Colon (tissue), 2 donors: ENCODE data around the gene USP6NL.

Experiments
- FAIRE-seq: peaks from 2 replicates; lab custom pipeline; 2012; peaks lifted over from hg19 to GRCh38; lab: Jason Lieb, UNC
- donor health status: control.
- donor health status: control.

The USP6NL gene

DNA sequence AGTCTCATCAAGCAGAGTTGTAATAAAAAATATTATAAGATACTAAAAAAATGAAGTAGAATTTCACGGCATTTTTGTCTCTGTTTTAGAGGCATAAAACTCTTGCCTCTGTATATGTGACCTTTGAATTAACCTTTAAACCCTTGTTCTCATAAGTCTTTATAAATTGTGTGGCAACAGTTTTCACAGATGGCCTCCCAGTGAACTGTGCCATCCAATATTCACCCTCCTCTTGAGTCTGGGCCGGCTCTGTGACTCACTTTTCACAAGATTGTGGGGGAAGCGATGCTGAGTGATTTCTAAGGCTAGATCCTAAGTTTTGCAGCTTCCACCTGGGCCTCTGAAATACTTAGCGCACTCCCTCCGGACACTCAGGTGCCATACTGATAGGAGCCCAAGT, 4.6 kb upstream of the USP6NL start:
- FAIRE-seq: no peak

DNA sequence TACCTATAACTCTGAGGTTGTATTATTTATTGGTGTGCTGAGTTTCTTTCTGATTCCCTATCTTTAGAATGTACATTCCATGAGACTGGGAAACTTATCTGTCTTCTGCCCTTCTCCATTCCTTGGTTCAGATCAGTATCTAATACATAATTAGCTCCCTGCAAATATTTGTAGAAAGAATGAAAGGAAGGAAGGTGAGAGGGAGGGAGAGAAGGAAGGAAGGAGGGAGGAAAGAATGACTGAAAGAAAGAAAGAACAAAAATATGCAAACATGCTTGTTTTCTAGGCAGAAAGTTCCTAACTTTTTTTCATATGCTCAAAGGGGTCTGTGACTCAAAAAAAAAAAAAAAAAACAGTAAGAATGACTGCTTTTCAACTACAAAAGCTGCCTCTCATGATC, 3.9 kb upstream of the USP6NL start:
- FAIRE-seq: no peak

DNA sequence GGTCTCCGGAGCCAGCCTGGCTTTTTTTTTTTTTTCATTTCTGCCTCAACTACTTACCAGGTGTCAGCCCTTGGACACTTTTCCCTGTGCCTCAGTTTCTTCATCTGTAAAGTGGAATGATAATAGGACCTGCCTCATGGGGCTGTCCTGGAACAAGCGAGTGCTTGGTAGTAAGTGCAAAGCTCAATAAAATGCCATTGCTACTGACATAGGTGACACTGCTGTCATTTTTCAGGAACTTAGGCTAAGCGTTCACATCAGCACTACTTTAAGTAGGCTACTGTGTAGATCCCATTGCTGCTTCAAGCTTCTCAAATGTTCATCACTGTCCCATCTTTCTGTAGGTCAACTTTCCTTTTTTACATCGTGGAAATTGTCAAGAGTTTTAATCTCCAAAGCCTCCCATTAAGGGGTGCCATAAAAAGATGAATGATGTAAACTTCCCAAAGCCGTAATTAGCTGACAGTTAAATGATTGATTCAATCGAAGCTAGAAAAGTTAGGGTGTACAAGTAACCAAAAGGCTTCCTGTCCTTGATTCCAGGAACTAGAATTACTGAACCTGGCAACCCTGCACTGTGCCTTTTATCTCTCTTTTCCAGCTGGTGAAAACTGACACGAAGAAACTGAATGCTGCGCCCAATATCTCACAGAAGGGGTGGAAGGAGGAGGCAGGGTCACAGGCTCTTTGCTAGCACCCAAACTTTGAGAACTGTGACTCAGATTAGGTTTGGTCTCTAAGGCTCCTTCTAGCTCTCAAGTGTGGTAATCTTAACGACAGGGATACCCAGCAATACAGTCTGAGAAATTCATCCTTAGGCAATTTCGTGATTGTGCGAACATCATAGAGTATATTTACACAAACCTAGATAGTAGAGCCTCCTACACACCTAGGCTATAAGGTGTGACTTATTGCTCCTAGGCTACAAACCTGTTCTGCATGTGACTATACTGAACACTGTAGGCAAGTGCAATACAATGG, 861 bp upstream of the USP6NL start:
- FAIRE-seq: no peak

DNA sequence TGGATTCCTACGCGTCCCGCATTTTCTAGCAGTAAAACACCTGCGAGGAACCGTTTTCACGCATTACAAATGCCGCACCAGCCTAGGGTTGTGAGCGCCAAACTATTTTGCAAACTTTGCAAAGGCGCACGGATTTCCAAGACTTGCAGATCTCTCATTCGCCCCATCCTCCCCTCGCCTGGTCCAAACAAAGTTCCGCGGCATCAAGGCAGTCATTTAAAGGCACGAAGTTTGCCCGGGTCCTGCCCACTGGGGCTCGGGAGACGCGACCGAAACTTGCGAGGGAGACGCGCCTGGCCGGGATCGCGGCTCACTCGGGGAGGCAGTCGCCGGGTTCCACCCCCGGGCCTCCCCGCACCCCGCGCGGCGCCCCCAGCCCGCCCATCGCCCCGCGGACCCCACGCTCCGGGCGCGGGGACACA, 613 bp downstream of the USP6NL start:
- no peak for FAIRE-seq

DNA sequence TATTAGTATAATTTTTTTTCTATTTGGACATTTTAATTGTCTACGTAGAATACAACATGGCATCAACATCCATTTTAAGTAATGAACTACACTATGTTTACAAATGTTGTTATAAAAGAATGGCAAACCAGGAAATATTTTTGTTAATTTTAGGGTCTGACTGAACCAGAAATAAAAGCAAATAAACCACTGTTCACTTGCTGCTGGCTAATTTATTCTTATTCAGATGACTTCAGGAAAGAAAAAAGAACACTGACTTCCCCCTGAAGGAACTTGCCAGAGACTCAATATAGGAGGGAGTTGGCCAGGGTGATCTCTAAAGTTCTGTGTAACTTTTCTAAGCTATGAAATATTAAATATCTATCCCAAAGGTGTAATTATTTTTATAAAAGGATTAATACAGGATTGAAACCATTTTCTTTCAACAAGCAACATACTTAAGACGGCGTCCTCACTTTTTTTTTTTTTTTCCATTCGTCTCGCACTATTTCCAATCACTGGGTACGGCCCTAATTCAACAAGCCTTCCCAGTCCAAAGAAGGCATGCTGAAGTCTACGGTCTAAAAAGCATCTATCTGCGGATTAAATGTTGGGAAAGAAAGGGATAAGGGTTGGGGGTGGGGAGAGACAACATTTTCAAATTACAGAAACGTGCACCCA, 1.2 kb downstream of the USP6NL start:
- no peak for FAIRE-seq

DNA sequence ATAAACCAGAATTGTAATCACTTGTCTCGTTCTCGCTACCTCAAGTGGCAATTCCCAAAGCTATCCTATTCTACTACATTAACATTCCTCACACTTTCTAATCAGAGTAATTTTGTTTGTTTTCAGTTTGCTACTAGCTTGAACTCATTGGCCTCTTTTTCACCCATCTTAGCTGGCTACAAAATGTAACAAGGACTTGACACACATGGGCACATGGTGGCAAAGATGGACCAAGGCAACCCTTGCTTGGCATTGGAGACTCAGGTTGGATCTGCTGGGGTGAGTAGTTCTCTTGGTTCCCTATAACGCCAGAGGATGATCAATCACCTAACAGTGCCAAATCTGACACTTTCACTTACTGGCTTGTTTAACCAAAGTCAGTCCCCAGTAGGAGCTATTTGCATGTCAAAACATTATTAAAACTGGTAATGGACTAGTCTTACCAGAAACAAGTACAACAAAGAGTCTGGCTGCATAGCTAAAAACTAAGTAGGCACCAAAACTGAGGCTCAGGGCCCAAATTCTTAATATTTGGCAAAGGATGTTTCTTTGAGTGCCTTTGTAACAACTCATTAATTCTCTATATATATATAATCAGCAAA, 1.9 kb downstream of the USP6NL start:
- no peak for FAIRE-seq

DNA sequence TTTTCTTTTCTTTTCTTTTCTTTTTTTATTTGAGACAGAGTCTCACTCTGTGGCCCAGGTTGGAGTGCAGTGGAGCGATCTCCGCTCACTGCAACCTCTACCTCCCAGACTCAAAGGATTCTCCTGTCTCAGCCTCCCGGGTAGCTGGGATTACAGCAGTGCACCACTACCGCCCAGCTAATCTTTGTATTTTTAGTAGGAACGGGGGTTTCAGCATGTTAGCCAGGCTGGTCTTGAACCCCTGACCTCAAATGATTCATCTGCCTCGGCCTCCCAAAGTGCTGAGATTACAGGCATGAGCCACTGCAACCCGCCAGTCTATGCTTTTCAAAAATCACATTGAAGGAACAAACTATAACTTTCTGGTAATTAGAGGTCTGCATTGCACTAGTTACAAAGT, 2.4 kb downstream of the USP6NL start:
- FAIRE-seq: no peak

DNA sequence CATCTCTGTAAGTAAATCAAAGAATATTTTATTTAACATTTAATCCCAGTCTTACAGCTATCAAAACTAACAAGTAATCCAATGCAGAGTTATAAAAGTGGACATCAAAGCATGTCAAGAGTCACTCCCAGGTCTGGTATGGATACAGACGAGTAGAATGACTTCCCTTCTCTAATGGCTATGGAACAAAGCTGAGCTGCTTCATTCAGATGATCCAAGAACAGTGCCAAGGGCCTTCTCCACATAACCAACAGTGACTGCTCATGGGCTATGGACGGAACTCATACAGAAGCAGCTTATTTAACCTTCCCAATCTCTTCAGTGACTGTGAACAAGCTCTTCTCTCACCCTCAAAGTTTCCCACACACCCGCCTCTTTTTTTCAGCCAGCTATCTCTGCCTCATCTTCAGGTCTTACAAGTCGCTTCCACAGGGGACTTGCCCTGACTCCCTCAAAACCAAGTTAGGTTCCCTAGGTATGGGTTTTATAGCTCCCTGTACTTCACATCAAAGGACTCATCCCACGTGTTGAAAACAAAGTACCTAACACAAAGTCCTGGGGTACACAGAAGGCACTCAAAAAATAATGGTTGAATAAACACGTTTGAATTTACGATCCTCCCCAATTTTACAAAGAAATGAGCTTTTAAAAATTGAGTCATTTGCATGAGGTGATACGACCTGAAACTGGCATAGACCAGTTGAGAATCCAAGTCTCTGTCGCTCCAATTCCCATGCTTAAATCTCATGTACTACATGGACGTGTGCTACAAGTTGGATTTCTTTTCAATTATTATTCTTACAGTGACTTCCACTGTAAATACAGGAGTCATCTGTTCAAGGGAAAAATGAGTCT, 3.1 kb downstream of the USP6NL start:
- FAIRE-seq: no peak

DNA sequence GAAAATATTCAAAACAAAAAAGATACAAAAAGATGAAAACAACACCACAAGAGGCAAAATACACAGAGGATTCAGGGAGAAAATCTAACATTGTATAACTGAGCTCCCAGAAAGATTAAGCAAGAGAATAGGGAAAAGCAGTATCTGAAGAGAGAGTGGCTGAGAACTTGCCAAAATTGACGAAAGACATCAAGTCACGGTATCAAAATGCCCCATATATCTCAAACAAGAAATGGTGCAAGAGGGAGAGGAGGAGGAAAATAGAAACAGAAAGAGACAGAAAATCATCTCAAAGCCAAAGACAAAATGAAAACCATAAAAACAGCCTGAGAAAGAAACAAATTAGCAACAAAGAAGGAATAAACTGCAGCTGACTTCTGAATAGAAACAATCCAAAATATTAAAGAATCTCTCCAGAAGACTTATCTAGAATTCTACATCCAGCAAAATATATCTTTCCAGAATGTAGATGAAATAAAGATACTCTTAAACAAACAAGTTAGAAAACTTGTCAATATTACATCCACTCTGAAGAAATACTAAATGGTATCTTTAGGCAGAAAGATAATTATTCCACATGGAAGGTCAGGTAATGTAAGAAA, 5.5 kb downstream of the USP6NL start:
- FAIRE-seq: no peak

DNA sequence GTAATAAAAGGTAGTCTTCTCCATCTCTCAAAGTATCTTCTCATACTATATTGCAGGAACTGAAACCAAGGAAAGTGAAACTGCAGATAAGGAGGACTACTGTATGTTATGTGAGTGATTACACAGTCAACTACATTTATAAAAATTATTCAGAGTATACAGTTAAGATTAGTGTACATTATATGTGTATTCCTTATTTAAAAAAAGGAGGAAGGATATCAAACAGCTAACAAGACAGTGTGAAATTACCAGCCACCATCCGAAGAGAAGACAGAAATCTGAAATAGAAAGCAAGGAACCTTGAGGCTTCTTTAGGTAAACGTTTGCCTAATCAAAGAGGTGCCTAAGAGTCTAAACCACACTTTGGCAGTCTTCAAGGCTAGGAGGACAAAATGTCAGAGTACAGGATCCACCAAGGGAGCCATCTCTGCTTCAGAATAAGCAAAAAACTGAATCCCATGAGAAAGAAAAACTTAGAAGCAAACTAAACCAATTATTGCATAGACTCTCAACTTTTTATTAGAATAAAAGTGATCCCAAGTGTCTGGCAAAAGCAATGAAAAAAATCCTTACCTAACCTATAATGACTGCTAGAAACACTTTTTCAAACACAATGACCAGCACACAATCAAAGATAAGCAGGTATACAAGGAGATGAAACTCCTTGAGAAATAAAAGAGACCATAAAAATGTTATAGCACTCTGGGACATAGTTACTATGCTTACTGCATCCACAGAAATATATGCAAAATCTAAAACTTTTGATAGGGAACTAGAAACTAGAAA, 6.4 kb downstream of the USP6NL start:
- peak; percentile 38 for FAIRE-seq

DNA sequence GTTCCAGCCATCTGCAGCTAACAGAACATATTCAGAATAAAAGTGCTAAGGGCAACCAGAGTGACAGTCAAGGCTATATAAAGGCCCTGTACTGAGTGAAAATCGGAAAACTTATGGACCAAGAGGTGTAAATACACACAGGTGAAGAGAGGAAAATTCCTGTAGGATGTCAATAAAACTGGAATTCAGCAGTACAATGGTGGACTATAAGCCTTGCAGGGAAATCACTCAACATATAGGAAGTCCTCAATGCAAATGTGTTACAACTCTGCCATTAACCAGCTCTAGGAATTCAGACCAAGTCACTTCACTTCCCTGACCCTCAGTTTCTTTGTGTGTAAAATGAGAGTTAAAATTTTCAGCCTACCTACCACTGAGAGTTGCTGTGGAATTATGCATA, 7.7 kb downstream of the USP6NL start:
- no peak for FAIRE-seq

DNA sequence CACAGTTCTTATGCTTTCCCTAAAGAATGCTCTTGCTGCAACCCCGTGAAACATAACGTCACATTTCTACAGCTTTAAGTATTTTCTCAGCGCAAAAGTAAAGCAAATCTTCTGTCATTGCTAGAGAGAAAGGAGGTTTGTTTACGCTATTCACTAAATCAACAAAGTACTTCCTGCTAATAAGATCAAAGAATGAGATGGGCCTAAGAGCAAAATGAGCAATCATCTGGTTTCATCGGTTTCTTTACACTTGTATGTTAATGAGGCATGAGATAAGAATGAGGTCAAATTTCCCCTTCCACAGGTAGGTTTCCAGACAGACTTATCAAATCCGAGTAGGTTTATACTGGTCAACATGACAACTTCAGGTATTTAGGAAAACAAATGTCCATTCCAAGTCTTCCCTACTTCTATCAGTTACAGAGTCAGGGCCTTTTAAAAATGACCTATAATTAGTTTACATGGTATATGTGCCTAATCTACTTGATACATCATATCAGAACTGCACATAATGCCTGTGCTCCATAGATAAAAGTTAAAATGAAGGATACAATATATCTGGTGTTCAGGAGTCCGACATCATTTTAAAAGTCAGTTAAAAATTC, 8.4 kb downstream of the USP6NL start:
- no peak for FAIRE-seq

DNA sequence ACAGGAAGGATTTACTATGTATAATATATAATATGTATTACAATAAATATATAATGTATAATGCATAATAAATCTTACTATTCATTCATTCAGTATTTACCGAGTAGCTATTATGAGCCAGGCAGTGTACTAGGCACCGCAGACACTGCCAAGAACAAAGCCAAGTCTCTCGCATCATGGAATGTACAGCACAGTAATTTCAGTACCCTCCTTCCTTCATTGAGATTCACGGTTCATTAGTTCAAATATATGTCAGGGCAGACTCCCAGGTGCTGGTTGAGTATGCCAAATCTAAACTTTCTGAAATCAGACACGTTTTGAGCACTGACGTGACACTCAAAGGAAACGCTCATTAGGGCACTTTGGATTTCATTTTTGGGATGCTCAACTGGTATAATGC, 9.1 kb downstream of the USP6NL start:
- no peak for FAIRE-seq

DNA sequence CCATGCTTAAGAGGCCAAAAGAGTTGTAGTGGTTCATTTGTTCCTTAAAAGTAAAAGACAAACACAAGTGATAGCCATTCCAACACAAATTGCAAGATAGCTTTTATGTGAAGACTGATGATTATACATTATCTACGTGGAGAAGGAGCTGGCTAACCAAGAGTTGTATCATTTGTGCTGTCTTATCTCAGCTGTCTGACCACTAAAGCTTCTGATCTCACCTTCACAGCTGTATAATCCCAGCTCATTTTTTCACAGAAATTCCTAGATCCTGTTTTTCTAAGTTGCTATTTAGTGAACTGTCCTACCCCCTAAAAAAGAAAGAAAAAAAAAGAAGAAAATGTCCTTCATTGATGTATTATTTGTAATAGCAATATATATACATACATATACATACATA, 9.8 kb downstream of the USP6NL start:
- FAIRE-seq: no peak

DNA sequence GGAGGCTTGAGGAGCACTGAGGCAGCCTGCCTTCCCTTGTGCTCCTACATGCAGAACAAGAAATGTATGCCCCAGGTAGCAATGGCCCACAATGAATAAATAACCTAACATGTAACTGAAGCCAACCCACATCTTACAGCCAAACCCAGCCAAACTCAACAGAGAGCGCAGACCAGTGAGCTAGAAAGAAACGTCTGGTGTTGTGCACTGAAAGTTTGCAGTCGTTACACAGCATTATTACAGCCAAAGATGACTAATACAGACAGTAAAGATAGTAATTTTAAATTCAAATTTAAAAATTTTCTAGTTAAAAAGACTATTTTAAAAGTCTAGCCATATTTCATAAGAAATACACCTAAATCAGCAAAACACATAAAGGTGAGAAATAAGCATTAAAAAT, 11.2 kb downstream of the USP6NL start:
- no peak for FAIRE-seq

DNA sequence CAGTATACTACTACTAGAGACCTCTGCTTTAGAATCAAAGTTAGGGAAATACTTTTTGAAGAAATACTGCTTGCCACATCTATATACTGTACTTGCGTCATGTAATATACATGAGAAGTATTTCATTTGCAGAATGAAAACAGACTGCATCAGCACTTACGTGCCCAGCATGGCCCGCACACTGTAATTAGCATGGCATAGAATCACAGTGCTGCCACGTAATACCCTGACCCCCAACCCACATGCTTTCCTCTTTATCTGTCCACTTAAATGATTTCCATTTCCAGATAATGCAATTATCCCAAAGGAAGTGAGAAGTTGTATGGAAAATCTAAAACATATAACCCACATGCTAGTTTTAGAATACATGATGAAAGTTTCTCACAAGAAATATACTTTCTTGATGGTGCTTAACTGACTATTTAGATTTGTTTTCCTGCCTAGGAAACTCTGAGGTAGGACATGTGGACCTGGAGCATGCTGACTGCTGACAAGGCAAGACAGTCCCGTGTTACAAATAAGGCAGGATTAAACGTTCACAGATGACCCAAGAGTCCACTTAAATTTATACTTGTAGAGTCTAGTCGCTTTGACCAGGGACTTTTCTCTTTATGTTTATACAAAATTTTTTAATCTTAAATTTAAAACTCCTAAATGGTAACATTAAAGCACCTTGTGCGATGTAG, 12.6 kb downstream of the USP6NL start:
- no peak for FAIRE-seq

DNA sequence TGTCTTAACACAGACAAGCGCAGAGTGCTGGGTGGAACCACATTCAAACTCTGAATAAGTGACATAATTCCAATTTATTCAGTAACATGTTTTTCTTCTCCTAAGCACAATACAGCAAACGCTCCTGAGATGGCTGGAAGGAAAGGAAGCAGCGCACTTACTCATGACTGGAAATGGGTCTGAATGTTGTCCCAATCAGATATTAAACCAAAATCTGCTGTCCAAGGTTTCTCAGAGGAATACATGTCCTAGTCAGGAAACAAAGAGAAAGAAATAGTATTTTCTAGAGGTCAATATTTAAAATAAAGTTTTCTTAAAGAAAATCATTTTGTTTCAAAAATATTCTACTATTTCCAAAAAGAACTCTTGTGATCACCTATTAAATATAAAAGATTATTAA, 14.0 kb downstream of the USP6NL start:
- no peak for FAIRE-seq

DNA sequence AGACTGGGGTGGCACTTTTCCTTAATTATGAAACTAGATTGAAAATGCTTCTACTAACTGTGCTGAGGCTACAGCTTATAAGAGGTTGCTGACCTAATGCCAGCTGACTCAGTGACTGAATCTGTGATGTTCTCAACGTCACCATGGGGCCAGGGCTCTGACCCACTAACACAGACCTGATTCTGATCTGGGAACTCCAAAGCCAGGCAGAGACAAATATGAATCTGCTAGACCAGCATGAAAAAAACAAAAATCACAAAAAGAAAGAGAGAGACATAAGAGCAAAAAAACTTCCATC, 16.1 kb downstream of the USP6NL start:
- FAIRE-seq: no peak

DNA sequence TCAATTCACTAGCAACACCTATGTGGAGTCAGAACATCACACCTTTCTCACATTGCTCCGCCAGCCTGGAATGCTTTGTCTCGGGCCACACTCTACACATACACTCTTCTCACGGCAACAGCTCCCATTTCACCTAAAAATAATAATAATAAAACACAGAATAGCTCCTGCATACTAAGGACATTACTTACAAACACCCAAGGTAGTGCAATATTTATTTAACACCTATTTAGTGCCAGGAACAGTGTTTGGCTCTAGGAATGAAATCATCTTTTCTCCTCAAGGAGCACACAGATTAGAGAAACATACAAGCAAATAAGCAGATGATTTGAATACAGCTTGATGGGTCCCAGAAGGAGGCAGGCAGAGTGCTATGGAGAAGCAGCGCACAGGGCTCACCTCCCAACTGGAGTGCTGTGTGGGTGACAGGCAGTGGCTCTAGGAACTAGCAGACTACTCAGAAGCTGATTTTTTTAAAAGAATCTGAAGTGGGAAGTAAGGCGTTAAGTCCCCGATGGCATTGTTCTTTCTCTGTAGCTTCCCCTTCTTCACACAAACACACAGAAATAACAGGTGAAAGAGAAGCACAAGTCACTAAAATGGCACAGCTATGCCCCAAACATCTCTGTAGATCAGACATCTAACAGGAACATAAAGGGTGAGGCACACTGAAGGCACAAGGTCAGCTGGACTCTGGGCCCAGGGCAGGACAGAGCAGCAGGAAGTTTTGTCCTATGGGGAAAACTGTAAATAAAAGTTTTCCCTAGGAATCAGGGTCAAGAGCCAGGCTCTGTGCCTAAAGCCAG, 16.7 kb downstream of the USP6NL start:
- FAIRE-seq: no peak
